ENCODE measurements around the gene DSG2.

Gene DSG2

GRCh38 chr18:31548853-31549252 lies 50.9 kb downstream of the DSG2 start:
- no peaks in the 10 kb centered on the region for H3K79me2 ChIP-seq (ENCODE audit: insufficient read depth, low read length)
- TF ChIP-seq EZH2phosphoT487 (conservative IDR thresholded peaks at IDR 0.05; ENCODE audit: low read length) (no peak), CTCF (IDR thresholded peaks at IDR 0.05; ENCODE audit: insufficient read depth, low read length, poor library complexity, severe bottlenecking) (no peak)
- no peaks in the 10 kb centered on the region for H3K9me2 ChIP-seq (replicated peaks; ENCODE audit: insufficient read depth, low read length)
- no peak overlapping the region for H3K4me2 ChIP-seq (ENCODE audit: low read depth, low read length, poor library complexity, severe bottlenecking)
- no peaks in the 10 kb centered on the region for H3F3A ChIP-seq (ENCODE audit: insufficient read depth)
- no peak overlapping the region for H3K9ac ChIP-seq (ENCODE audit: low read length)
- no peak overlapping the region for H2AFZ ChIP-seq (ENCODE audit: low read depth, low read length, severe bottlenecking)
- no peaks in the 10 kb centered on the region for H3K36me3 ChIP-seq (ENCODE audit: low read length)
- H3K27ac ChIP-seq (ENCODE audit: low read depth, low read length), result no peak overlapping the region
- no peaks in the 10 kb centered on the region for H4K20me1 ChIP-seq (ENCODE audit: low read depth, low read length)
- H3K9me3 ChIP-seq (ENCODE audit: insufficient read depth, low read length), result no peaks in the 10 kb centered on the region
- H3K4me3 ChIP-seq (ENCODE audit: insufficient read depth, low read length, poor library complexity, severe bottlenecking), result no peak overlapping the region
- no peaks in the 10 kb centered on the region for H3K27me3 ChIP-seq (ENCODE audit: low read length)

- Histone ChIP-seq H3K27me3 (ENCODE audit: low read length) (no peaks in the 10 kb centered on the region), H3K9me3 (ENCODE audit: insufficient read depth, low read length) (no peaks in the 10 kb centered on the region), H3K9me2 (replicated peaks; ENCODE audit: insufficient read depth, low read length) (no peaks in the 10 kb centered on the region), H3K36me3 (ENCODE audit: low read length) (no peaks in the 10 kb centered on the region), H3K79me2 (ENCODE audit: insufficient read depth, low read length) (no peaks in the 10 kb centered on the region), H3K9ac (ENCODE audit: low read length) (no peak overlapping the region), H4K20me1 (ENCODE audit: low read depth, low read length) (no peaks in the 10 kb centered on the region), H3K4me2 (ENCODE audit: low read depth, low read length, poor library complexity, severe bottlenecking) (no peak overlapping the region), H3K27ac (ENCODE audit: low read depth, low read length) (no peak overlapping the region), H3F3A (ENCODE audit: insufficient read depth) (no peaks in the 10 kb centered on the region), H2AFZ (ENCODE audit: low read depth, low read length, severe bottlenecking) (no peak overlapping the region), H3K4me3 (ENCODE audit: insufficient read depth, low read length, poor library complexity, severe bottlenecking) (no peak overlapping the region)
- TF ChIP-seq CTCF (IDR thresholded peaks at IDR 0.05; ENCODE audit: insufficient read depth, low read length, poor library complexity, severe bottlenecking), result no peak
- no peak for TF ChIP-seq EZH2phosphoT487 (conservative IDR thresholded peaks at IDR 0.05; ENCODE audit: low read length)
Observed at GRCh38 chr18:31549416-31549815, 51.4 kb downstream of the DSG2 start.

- Histone ChIP-seq H3K27me3 (ENCODE audit: low read length) (no peaks in the 10 kb centered on the region), H3K9me3 (ENCODE audit: insufficient read depth, low read length) (no peaks in the 10 kb centered on the region), H3K9me2 (replicated peaks; ENCODE audit: insufficient read depth, low read length) (no peaks in the 10 kb centered on the region), H2AFZ (ENCODE audit: low read depth, low read length, severe bottlenecking) (no peak overlapping the region), H3K79me2 (ENCODE audit: insufficient read depth, low read length) (no peaks in the 10 kb centered on the region), H4K20me1 (ENCODE audit: low read depth, low read length) (no peaks in the 10 kb centered on the region), H3K9ac (ENCODE audit: low read length) (no peak overlapping the region), H3K36me3 (ENCODE audit: low read length) (no peaks in the 10 kb centered on the region), H3F3A (ENCODE audit: insufficient read depth) (no peaks in the 10 kb centered on the region), H3K4me2 (ENCODE audit: low read depth, low read length, poor library complexity, severe bottlenecking) (no peak overlapping the region), H3K27ac (ENCODE audit: low read depth, low read length) (no peak overlapping the region), H3K4me3 (ENCODE audit: insufficient read depth, low read length, poor library complexity, severe bottlenecking) (no peak overlapping the region)
- TF ChIP-seq EZH2phosphoT487 (conservative IDR thresholded peaks at IDR 0.05; ENCODE audit: low read length), result no peak
- TF ChIP-seq CTCF (IDR thresholded peaks at IDR 0.05; ENCODE audit: insufficient read depth, low read length, poor library complexity, severe bottlenecking), result no peak
Observed at GRCh38 chr18:31551883-31552282, 53.9 kb downstream of the DSG2 start.
